ENCODE results near the gene ARF1. TPM values are rescaled to one million over a fixed set of nuclear protein-coding genes. Genes with fewer than 3 reads are reported as not detected.

The ARF1 gene
- total RNA-seq, 1 donor from 2014 or later, result 213 TPM

DNA sequence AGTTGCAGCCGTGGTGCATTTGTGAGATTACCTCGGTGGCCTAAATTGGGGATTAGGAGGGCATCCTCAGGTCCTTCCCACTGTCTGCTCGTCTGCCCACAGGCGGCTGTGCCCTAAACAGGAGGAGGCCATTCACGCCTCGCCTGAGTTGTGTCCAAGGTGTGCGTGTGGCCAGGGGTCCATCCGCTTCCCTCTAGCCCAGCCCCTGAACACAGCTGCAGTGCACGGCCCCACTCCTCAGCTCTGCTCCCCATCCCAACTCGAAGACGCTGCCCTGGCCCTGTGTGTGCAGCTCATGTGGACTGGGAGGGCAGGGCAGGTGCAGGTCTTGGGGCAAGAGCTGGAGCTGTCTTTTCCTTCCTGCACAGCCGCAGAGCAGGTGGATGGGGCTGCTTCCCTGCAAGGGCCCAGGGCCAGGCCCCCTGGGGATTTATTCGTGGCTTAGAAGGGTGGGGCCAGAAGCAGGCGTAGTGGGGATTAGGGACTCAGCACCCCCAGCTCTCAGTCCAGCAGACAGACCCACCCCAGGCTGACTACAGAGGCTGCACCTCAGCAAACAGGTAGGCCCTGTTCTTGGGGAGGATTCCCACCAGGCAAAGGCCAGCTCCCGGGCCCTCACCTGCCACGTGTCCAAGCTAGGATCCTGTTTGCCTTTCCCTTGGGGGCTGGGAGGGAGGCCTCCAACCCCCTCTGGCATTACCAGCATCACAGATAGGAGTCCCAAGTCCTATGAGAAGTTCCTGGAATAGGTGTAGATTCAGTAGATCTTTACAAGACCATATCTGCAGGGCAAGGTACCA is 61.9 kb downstream of the ARF1 start:
- intact Hi-C loops (cut with micrococcal nuclease), result no loop called here
- H3K36me3 Mint-ChIP-seq (ENCODE audit: low read depth), result peaks cover 26% of the 10 kb centered on the region
- ChIA-PET POLR2A (interaction anchor here (0.6 to 2.0 kb wide), 2 partner anchors 21 to 579 kb away, joined by 6 to 8 read pairs; partner anchors contain the start of gene IBA57), CTCF (no interaction called here)
- H3K9me3 Mint-ChIP-seq, result no peaks in the 10 kb centered on the region
- H3K4me3 Mint-ChIP-seq, result no peak overlapping the region
- no peak for DNase-seq
- TF ChIP-seq, protein P1, sequence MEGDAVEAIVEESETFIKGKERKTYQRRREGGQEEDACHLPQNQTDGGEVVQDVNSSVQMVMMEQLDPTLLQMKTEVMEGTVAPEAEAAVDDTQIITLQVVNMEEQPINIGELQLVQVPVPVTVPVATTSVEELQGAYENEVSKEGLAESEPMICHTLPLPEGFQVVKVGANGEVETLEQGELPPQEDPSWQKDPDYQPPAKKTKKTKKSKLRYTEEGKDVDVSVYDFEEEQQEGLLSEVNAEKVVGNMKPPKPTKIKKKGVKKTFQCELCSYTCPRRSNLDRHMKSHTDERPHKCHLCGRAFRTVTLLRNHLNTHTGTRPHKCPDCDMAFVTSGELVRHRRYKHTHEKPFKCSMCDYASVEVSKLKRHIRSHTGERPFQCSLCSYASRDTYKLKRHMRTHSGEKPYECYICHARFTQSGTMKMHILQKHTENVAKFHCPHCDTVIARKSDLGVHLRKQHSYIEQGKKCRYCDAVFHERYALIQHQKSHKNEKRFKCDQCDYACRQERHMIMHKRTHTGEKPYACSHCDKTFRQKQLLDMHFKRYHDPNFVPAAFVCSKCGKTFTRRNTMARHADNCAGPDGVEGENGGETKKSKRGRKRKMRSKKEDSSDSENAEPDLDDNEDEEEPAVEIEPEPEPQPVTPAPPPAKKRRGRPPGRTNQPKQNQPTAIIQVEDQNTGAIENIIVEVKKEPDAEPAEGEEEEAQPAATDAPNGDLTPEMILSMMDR (IDR thresholded peaks at IDR 0.05), result no peak
- no peak overlapping the region for H3K27ac Mint-ChIP-seq
- ATAC-seq (ENCODE audit: low read depth), result no peak
- H3K4me1 Mint-ChIP-seq, result peaks cover 44% of the 10 kb centered on the region
- no peaks in the 10 kb centered on the region for H3K27me3 Mint-ChIP-seq

DNA sequence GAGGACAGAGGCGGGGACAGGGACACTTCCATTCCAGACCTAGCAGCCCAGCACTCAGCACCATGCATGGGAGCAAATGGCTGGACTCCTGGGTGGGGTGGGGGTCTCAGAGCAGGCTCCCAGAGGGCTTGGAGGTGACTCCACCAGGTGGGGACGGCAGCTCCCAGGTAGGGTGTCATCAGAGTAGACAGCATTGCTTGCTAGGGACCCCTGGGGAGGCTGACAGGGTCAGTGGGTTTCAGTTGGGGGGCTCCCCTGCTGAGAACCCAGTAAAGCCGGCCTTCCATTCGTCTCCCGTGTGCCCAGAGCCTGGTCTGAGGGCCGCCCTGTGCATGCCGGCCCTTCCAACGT is 62.5 kb downstream of the ARF1 start:
- no peaks in the 10 kb centered on the region for H3K27me3 Mint-ChIP-seq
- no peak overlapping the region for H3K27ac Mint-ChIP-seq
- peaks cover 22% of the 10 kb centered on the region for H3K36me3 Mint-ChIP-seq (ENCODE audit: low read depth)
- DNase-seq (no peak), ATAC-seq (ENCODE audit: low read depth) (no peak)
- CTCF ChIA-PET, result no interaction called here
- intact Hi-C loops (cut with micrococcal nuclease), result no loop called here
- no peaks in the 10 kb centered on the region for H3K9me3 Mint-ChIP-seq
- no peak overlapping the region for H3K4me3 Mint-ChIP-seq
- TF ChIP-seq, protein P1 (IDR thresholded peaks at IDR 0.05), result no peak
- H3K4me1 Mint-ChIP-seq, result peaks cover 38% of the 10 kb centered on the region
- POLR2A ChIA-PET, result interaction anchor here (0.6 to 2.0 kb wide), 2 partner anchors 20 to 580 kb away, joined by 6 to 8 read pairs; partner anchors contain the start of gene IBA57

DNA sequence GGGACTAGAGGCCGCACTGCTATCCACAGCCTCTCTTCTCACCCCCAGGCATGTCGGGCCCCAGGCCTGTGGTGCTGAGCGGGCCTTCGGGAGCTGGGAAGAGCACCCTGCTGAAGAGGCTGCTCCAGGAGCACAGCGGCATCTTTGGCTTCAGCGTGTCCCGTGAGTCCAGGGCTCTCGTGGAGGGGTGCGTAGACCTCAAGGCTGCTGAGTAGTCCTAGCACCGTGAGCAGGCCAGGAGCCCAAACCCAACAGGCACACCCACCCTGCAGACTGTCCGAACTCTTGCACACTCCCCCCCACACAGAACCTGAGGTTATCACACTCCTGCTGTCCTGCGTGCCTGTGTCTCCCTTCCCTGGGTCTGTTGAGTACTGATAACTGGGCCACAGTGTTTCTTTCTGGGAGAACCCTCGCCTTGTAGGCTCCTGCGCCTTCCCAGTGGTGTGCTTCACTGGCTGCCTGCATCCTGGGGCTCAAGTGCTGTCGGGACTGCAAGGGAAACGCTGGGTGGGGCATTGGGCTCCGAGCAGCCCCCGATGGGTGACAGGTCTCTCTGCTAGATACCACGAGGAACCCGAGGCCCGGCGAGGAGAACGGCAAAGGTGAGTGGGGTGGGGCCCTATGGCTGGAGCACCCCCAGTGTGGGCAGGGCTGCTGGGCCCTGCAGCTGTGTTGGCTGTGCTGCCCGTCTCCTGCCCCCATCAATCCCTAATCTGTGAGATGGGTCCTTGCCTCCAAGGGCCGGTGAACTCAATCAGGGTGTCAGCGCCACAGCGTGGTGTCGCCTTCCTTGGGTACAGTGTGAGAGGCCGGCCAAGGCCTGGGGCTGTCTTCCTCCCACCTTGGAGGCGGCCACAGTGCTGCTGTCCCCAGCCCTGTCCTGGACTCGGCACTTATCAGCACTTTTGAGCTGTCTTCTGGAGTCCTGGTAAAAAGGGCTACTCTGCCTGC is 63.2 kb downstream of the ARF1 start:
- Mint-ChIP-seq H3K9me3 (no peaks in the 10 kb centered on the region), H3K4me3 (no peak overlapping the region), H3K36me3 (ENCODE audit: low read depth) (peaks cover 21% of the 10 kb centered on the region), H3K4me1 (peaks cover 36% of the 10 kb centered on the region), H3K27ac (no peak overlapping the region), H3K27me3 (no peaks in the 10 kb centered on the region)
- DNase-seq, result no peak
- no peak for ATAC-seq (ENCODE audit: low read depth)
- TF ChIP-seq, protein P1 (IDR thresholded peaks at IDR 0.05), result no peak
- CTCF ChIA-PET, result no interaction called here
- POLR2A ChIA-PET, result interaction anchor here (2.0 kb wide), 1 partner anchor 20 kb away, joined by 6 read pairs; the partner anchor contains the start of gene IBA57
- intact Hi-C loops (cut with micrococcal nuclease), result no loop called here

DNA sequence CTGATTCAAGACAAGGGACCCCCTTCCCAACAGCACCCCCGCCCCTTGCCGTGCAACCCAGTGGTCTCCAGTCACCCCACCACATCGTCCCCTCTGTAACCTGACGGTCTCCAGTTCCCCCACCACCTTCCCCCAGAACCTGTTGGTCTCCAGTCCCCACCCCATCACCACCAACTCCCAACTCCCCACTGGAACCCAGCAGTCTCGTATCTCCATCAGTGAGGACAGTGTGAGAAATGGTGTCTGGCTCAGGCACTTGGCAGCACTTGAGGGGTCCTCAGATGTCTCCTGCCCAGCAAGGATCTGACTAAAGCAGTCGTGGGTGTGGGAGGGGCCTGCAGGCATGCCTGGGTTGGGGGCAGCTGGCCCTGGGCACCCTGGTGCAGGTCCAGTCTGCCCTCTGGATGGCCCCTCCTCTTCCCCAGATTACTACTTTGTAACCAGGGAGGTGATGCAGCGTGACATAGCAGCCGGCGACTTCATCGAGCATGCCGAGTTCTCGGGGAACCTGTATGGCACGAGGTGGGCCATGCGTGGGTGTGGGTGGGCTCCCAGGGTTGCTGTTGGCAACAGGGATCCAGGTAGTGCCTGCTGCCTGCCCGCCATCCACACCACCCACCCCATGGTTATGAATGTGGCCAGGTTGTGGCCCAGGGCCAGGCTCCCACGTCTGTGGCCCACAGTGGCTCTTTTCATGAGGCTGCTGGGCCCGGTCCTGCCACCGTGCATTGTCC is 64.1 kb downstream of the ARF1 start:
- DNase-seq, result no peak
- Mint-ChIP-seq H3K4me3 (no peak overlapping the region), H3K9me3 (no peaks in the 10 kb centered on the region), H3K4me1 (peaks cover 28% of the 10 kb centered on the region), H3K27ac (no peak overlapping the region), H3K27me3 (no peaks in the 10 kb centered on the region), H3K36me3 (ENCODE audit: low read depth) (peaks cover 21% of the 10 kb centered on the region)
- no peak for ATAC-seq (ENCODE audit: low read depth)
- ChIA-PET POLR2A (no interaction called here), CTCF (no interaction called here)
- TF ChIP-seq, protein P1 (IDR thresholded peaks at IDR 0.05), result no peak
- intact Hi-C loops (cut with micrococcal nuclease), result no loop called here

Measured in activated B cell treated with CpG ODN at 0.5 μM for 24 hours (primary cell).